Fibroblast of lung (primary cell): ENCODE data around the gene ATP13A4.

Source experiments
- EZH2 ChIP-seq: IDR thresholded peaks from 2 replicates; pipeline ENCODE4 v1.5.1; 2012; ENCODE audit warnings: low read length, control low read depth, mild to moderate bottlenecking; ENCODE audit errors: missing control alignments
- TF ChIP-seq, protein P1 (sequence below), 2 donors: IDR thresholded peaks in 1 of 2; conservative IDR thresholded peaks in 1 of 2; 1 replicate in 1 of 2; 2 replicates in 1 of 2; pipeline ENCODE4 v1.5.1; 2011 to 2012; ENCODE audit warnings: low read length in 2 of 2, control low read depth in 1 of 2, inconsistent platforms in 1 of 2, low read depth in 1 of 2, mild to moderate bottlenecking in 1 of 2

DNA sequence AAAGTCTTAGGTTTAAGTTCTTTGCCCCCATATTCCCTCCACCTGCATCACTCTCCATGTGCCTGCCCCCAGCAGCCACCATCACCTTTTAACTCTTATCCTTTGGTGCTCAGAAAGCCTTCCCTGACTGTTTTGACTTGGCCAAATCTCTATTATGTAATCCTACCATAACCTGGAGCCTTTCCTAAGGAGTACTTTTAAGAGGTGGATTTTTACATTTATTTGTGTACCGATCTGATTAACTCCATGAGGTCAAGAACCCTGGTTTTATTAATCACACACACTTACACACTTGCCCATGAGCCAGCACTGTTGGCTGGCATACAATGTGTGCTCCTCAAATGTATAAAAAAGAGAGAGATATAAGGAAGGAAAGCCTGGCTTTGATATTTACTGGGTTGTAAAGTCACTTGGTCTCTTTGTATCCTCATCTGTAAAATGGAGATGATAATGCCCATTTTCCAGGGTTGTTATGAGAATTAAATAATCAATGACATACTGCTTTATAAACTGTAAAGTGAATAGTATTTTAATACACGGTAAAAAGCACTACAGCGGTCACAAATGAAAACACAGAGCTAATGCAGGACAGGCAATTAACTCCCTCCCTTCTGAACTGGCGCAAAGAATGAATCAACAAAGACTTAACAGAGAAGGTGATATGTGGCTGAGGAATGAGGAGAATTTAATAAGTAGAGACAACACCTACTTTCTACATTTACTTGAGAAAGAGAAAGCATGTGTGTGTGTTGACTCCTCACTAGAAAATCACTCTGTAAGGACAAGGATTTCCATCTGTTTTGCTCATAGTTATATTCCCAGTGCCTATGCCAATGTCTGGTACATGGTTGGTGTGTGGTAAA lies 45.4 kb downstream of the ATP13A4 start:
- TF ChIP-seq, protein P1, sequence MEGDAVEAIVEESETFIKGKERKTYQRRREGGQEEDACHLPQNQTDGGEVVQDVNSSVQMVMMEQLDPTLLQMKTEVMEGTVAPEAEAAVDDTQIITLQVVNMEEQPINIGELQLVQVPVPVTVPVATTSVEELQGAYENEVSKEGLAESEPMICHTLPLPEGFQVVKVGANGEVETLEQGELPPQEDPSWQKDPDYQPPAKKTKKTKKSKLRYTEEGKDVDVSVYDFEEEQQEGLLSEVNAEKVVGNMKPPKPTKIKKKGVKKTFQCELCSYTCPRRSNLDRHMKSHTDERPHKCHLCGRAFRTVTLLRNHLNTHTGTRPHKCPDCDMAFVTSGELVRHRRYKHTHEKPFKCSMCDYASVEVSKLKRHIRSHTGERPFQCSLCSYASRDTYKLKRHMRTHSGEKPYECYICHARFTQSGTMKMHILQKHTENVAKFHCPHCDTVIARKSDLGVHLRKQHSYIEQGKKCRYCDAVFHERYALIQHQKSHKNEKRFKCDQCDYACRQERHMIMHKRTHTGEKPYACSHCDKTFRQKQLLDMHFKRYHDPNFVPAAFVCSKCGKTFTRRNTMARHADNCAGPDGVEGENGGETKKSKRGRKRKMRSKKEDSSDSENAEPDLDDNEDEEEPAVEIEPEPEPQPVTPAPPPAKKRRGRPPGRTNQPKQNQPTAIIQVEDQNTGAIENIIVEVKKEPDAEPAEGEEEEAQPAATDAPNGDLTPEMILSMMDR (conservative IDR thresholded peaks at IDR 0.05 in 1 of 2, IDR thresholded peaks at IDR 0.05 in 1 of 2; ENCODE audit: low read depth in 1 of 2, low read length in 2 of 2): no peak
- TF ChIP-seq EZH2: no peak
